Panc1 (cell line): ENCODE results near the gene IFI27L2.

Source experiments
- CTCF ChIP-seq: fragments of 450-650 bp; IDR thresholded peaks from 2 replicates; pipeline ENCODE4 v1.5.1; 2017; ENCODE audit warnings: mild to moderate bottlenecking
- POLR2AphosphoS5 ChIP-seq: IDR thresholded peaks from 2 replicates; pipeline ENCODE4 v1.6.1; 2012; ENCODE audit warnings: mild to moderate bottlenecking, low read depth, low read length, moderate library complexity
- SIN3A ChIP-seq: IDR thresholded peaks from 2 replicates; pipeline ENCODE4 v1.6.1; 2012; ENCODE audit warnings: low read depth, mild to moderate bottlenecking, low read length, moderate library complexity, borderline replicate concordance; ENCODE audit not compliant: insufficient read depth
- TCF7L2 ChIP-seq: IDR thresholded peaks from 2 replicates; pipeline ENCODE4 v1.6.1; 2011; ENCODE audit warnings: mild to moderate bottlenecking, low read depth, low read length, inconsistent platforms

DNA sequence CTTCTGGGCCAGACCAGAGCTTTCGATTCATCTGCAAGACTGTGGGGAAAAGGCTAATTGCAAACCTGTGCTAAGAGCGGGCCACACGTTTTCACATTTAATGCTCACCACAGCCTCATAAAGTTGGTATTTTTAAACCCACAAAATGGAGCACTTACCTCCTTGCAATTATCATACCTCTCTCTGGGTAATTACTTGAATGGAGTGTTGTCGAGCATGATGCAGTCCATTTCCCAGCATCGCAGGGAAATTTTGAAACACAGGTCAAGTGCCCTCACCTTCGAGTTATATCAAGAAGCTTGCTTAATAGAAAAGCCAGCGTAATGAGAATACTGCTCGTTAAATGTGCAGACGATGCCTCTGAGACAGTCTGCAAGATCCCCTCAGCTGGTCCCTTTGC, 8.8 kb upstream of the IFI27L2 start:
- TF ChIP-seq SIN3A (no peak), CTCF (no peak), POLR2AphosphoS5 (no peak), TCF7L2 (no peak)
